Measurements from ENCODE around the gene ENPP7.

ENPP7 gene

DNA sequence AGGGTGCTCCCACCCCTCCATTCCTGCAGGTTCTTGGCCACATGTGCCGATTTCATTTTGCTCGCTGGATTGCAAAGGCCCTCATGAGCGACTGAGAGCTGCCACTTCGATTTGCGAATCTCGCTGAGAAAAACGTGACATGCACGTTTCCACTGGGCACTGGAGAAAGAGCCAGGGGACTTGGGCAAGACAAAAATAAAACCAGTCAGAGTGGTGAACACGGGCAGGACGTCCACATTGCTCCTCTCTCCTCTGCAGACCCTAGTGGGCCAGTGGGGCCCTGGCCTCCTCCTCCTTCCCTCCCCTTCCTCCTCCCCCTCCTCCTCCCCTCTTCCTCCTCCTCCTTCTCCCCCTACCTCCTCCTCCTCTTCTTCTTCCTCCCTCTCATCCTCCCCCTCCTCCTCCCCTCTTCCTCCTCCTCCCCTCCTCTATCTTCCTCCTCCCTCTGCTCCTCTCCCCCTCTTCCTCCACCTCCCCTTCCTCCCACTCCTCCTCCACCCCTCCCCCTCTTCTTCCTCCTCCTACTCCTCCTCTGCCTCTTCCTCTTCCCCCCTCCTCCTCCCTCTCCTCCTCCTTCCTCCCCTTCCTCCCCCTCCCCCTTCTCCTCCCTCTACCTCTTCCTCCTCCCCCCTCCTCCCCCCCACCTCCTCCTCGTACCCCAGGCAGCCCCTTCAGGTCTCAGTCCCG lies 28.1 kb upstream of the ENPP7 start:
- DNase-seq (no peak), ATAC-seq (ENCODE audit: insufficient read depth, low read depth) (no peak)
- no peak for TF ChIP-seq EZH2 (IDR thresholded peaks at IDR 0.05; ENCODE audit: borderline replicate concordance, low read depth, low read length, severe bottlenecking)
- TF ChIP-seq, protein P1, sequence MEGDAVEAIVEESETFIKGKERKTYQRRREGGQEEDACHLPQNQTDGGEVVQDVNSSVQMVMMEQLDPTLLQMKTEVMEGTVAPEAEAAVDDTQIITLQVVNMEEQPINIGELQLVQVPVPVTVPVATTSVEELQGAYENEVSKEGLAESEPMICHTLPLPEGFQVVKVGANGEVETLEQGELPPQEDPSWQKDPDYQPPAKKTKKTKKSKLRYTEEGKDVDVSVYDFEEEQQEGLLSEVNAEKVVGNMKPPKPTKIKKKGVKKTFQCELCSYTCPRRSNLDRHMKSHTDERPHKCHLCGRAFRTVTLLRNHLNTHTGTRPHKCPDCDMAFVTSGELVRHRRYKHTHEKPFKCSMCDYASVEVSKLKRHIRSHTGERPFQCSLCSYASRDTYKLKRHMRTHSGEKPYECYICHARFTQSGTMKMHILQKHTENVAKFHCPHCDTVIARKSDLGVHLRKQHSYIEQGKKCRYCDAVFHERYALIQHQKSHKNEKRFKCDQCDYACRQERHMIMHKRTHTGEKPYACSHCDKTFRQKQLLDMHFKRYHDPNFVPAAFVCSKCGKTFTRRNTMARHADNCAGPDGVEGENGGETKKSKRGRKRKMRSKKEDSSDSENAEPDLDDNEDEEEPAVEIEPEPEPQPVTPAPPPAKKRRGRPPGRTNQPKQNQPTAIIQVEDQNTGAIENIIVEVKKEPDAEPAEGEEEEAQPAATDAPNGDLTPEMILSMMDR (IDR thresholded peaks at IDR 0.05; ENCODE audit: borderline replicate concordance, extremely low read depth, low read length, poor library complexity, severe bottlenecking), result no peak
- Histone ChIP-seq H3K79me2 (ENCODE audit: insufficient read depth, low read length) (no peaks in the 10 kb centered on the region), H4K20me1 (ENCODE audit: insufficient read depth, low read length) (peaks cover 6% of the 10 kb centered on the region; the same call in 1 of the 2 replicates), H3K4me2 (ENCODE audit: insufficient read depth, low read length) (no peak overlapping the region), H3K27ac (ENCODE audit: low read length) (no peak overlapping the region), H3K9me3 (ENCODE audit: insufficient read depth, low read length, severe bottlenecking) (no peaks in the 10 kb centered on the region), H3K4me1 (ENCODE audit: insufficient read depth, low read length) (no peaks in the 10 kb centered on the region), H3K36me3 (ENCODE audit: insufficient read depth, low read length) (no peaks in the 10 kb centered on the region), H3K4me3 (ENCODE audit: low read depth in 1 of 2, low read length in 2 of 2) (no peak overlapping the region), H2AFZ (ENCODE audit: low read depth, low read length) (no peak overlapping the region), H3K27me3 (ENCODE audit: insufficient read depth, low read length, poor library complexity) (no peaks in the 10 kb centered on the region), H3K9ac (ENCODE audit: low read depth, low read length) (no peak overlapping the region)

DNA sequence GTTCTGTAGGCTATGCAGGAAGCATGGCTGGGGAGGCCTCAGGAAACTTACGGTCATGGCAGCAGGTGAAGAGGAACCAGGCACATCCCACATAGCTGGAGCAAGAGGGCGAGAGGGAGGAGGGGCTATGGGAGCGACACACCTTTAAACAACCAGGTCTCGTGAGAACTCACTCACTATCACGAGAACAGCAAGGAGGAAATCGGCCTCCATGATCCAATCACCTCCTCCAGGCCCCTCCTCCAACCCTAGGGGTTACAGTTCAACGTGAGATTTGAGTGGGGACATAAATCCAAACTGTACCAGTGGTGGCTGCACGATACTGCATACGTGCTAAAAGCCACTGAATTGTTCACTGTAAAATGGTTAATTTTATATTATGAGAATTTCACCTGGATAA lies 26.1 kb upstream of the ENPP7 start:
- Histone ChIP-seq H3K36me3 (ENCODE audit: insufficient read depth, low read length) (no peaks in the 10 kb centered on the region), H3K4me2 (ENCODE audit: insufficient read depth, low read length) (no peak overlapping the region), H3K27ac (ENCODE audit: low read length) (no peak overlapping the region), H3K9ac (ENCODE audit: low read depth, low read length) (no peak overlapping the region), H2AFZ (ENCODE audit: low read depth, low read length) (no peak overlapping the region), H3K4me3 (ENCODE audit: low read depth in 1 of 2, low read length in 2 of 2) (no peak overlapping the region), H3K79me2 (ENCODE audit: insufficient read depth, low read length) (no peaks in the 10 kb centered on the region), H4K20me1 (ENCODE audit: insufficient read depth, low read length) (peaks cover 5% of the 10 kb centered on the region; the same call in 1 of the 2 replicates), H3K9me3 (ENCODE audit: insufficient read depth, low read length, severe bottlenecking) (no peaks in the 10 kb centered on the region), H3K4me1 (ENCODE audit: insufficient read depth, low read length) (no peaks in the 10 kb centered on the region), H3K27me3 (ENCODE audit: insufficient read depth, low read length, poor library complexity) (no peaks in the 10 kb centered on the region)
- TF ChIP-seq EZH2 (IDR thresholded peaks at IDR 0.05; ENCODE audit: borderline replicate concordance, low read depth, low read length, severe bottlenecking), result no peak
- TF ChIP-seq, protein P1 (IDR thresholded peaks at IDR 0.05; ENCODE audit: borderline replicate concordance, extremely low read depth, low read length, poor library complexity, severe bottlenecking), result no peak
- ATAC-seq (ENCODE audit: insufficient read depth, low read depth) (no peak), DNase-seq (no peak)

DNA sequence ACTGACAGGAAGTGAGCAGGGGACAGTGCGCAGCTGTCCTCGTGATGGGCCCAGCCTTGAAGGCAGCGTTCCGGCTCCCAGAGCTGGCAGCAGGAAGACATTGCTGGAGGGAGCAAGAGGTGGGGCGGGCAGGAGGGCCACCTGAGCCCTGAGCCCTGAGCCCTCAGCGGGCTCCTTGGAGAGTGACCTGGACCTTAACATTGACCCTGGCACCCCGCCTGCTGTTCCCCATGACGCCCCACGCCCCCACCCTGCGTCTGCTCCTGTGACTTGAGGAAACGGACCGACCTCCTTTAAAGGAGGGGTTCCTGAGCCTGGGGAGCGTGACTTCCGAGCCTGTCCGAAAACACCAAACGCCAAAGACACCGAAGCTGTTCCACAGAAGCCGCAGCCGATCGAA lies 25.1 kb upstream of the ENPP7 start:
- ATAC-seq (ENCODE audit: insufficient read depth, low read depth) (no peak), DNase-seq (no peak)
- H3K9ac ChIP-seq (ENCODE audit: low read depth, low read length), result no peak overlapping the region
- no peak overlapping the region for H3K4me2 ChIP-seq (ENCODE audit: insufficient read depth, low read length)
- no peak overlapping the region for H2AFZ ChIP-seq (ENCODE audit: low read depth, low read length)
- no peaks in the 10 kb centered on the region for H3K9me3 ChIP-seq (ENCODE audit: insufficient read depth, low read length, severe bottlenecking)
- no peaks in the 10 kb centered on the region for H3K27me3 ChIP-seq (ENCODE audit: insufficient read depth, low read length, poor library complexity)
- no peaks in the 10 kb centered on the region; the same call in 1 of the 2 replicates for H4K20me1 ChIP-seq (ENCODE audit: insufficient read depth, low read length)
- no peaks in the 10 kb centered on the region for H3K79me2 ChIP-seq (ENCODE audit: insufficient read depth, low read length)
- TF ChIP-seq, protein P1 (IDR thresholded peaks at IDR 0.05; ENCODE audit: borderline replicate concordance, extremely low read depth, low read length, poor library complexity, severe bottlenecking), result no peak
- H3K27ac ChIP-seq (ENCODE audit: low read length), result no peak overlapping the region
- H3K36me3 ChIP-seq (ENCODE audit: insufficient read depth, low read length), result no peaks in the 10 kb centered on the region
- H3K4me3 ChIP-seq (ENCODE audit: low read depth in 1 of 2, low read length in 2 of 2), result no peak overlapping the region
- no peaks in the 10 kb centered on the region for H3K4me1 ChIP-seq (ENCODE audit: insufficient read depth, low read length)
